SK-N-SH treated with all-trans-retinoic acid at 6 μM for 48 hours (cell line): Measurements from ENCODE around the gene SORCS3.

Source experiments
- CREB5 ChIP-seq: fragments of 250-450 bp; sonication (Bioruptor Pico); IDR thresholded peaks from 2 replicates; pipeline ENCODE4 v1.5.1; 2020; ENCODE audit warnings: low read depth, mild to moderate bottlenecking, moderate library complexity
- CSRNP3 ChIP-seq: fragments of 250-450 bp; sonication (Bioruptor Pico); IDR thresholded peaks from 2 replicates; pipeline ENCODE4 v1.5.1; 2021; ENCODE audit warnings: mild to moderate bottlenecking, moderate library complexity
- ESRRG ChIP-seq: fragments of 250-450 bp; sonication (Bioruptor Pico); IDR thresholded peaks from 2 replicates; pipeline ENCODE4 v1.6.1; 2021; ENCODE audit warnings: mild to moderate bottlenecking
- PATZ1 ChIP-seq: fragments of 250-450 bp; sonication (Bioruptor Pico); IDR thresholded peaks from 2 replicates; pipeline ENCODE4 v1.8.0; 2020; ENCODE audit warnings: mild to moderate bottlenecking, moderate library complexity, borderline replicate concordance
- RARB ChIP-seq: fragments of 250-450 bp; sonication (Bioruptor Pico); IDR thresholded peaks from 2 replicates; pipeline ENCODE4 v1.8.0; 2021; ENCODE audit warnings: mild to moderate bottlenecking, moderate library complexity
- TCF4 ChIP-seq: fragments of 250-450 bp; sonication (Bioruptor Pico); IDR thresholded peaks from 2 replicates; pipeline ENCODE4 v1.8.0; 2021; ENCODE audit warnings: mild to moderate bottlenecking, moderate library complexity, borderline replicate concordance
- TOX ChIP-seq: fragments of 250-450 bp; sonication (Bioruptor Pico); IDR thresholded peaks from 2 replicates; pipeline ENCODE4 v1.8.0; 2021; ENCODE audit warnings: mild to moderate bottlenecking, moderate library complexity, borderline replicate concordance
- ZC3H10 ChIP-seq: fragments of 250-450 bp; sonication (Bioruptor Pico); IDR thresholded peaks from 2 replicates; pipeline ENCODE4 v1.5.1; 2021; ENCODE audit warnings: mild to moderate bottlenecking, moderate library complexity
- ZFP3 ChIP-seq: fragments of 250-450 bp; sonication (Bioruptor Pico); IDR thresholded peaks from 2 replicates; pipeline ENCODE4 v1.5.0; 2020; ENCODE audit warnings: mild to moderate bottlenecking, moderate library complexity
- ZFP30 ChIP-seq: fragments of 450-650 bp; formaldehyde crosslinking; IDR thresholded peaks from 2 replicates; pipeline ENCODE4 v1.5.0; 2022; ENCODE audit warnings: mild to moderate bottlenecking, moderate library complexity
- ZNF565 ChIP-seq: fragments of 450-650 bp; formaldehyde crosslinking; conservative IDR thresholded peaks from 2 replicates; pipeline ENCODE4 v1.5.0; 2020; ENCODE audit warnings: low read depth, mild to moderate bottlenecking, moderate library complexity
- ZNF70 ChIP-seq: fragments of 450-650 bp; formaldehyde crosslinking; IDR thresholded peaks from 2 replicates; pipeline ENCODE4 v1.5.0; 2020; ENCODE audit warnings: mild to moderate bottlenecking, moderate library complexity

- TF ChIP-seq CREB5 (CRISPR knock-in tag) (no peak), TOX (CRISPR knock-in tag) (no peak), ZNF70 (CRISPR knock-in tag) (no peak), ZFP30 (CRISPR knock-in tag) (no peak), CSRNP3 (CRISPR knock-in tag) (no peak), ZC3H10 (CRISPR knock-in tag) (no peak), TCF4 (CRISPR knock-in tag) (no peak), ZFP3 (CRISPR knock-in tag) (no peak), ESRRG (CRISPR knock-in tag) (no peak), PATZ1 (CRISPR knock-in tag) (no peak), ZNF565 (CRISPR knock-in tag) (no peak), RARB (no peak)
Measured at GRCh38 chr10:105171945-105172344, 530.9 kb downstream of the SORCS3 start.
